Natural killer cell (primary cell): ENCODE measurements around the gene RAG2. TPM values are rescaled to one million over a fixed set of nuclear protein-coding genes. Genes with fewer than 3 reads are reported as not detected.

Source experiments
- ATAC-seq, 3 donors: fragments of 150-1000 bp in 2 of 3; fragments of 200-7000 bp in 1 of 3; cut with Tn5 transposase; 1 replicate in 1 of 3; 2 replicates in 2 of 3; pipeline ENCODE4 v1.10.0; 2021; ENCODE audit warnings: mild to moderate bottlenecking in 2 of 3, moderate library complexity in 2 of 3
- DNase-seq, 2 donors: peaks; one replicate each; pipeline versions ENCODE4 v3.0.0 to v3.0.0-alpha.2; 2013 to 2021; ENCODE audit warnings: mixed read lengths in 1 of 2
- H3K27ac ChIP-seq: one replicate; pipeline ENCODE4 v1.5.1; 2013; ENCODE audit warnings: mild to moderate bottlenecking, low read length
- H3K27me3 ChIP-seq: one replicate; pipeline ENCODE4 v1.6.1; 2013; ENCODE audit warnings: low read length; ENCODE audit not compliant: control insufficient read depth, insufficient read depth
- H3K36me3 ChIP-seq: one replicate; pipeline ENCODE4 v1.6.1; 2013; ENCODE audit warnings: low read length; ENCODE audit not compliant: control insufficient read depth, insufficient read depth
- H3K4me1 ChIP-seq: one replicate; pipeline ENCODE4 v1.6.1; 2013; ENCODE audit warnings: low read length; ENCODE audit not compliant: control insufficient read depth, insufficient read depth
- H3K4me3 ChIP-seq: one replicate; pipeline ENCODE4 v1.5.1; 2013; ENCODE audit warnings: low read length
- H3K9me3 ChIP-seq: one replicate; pipeline ENCODE4 v1.6.1; 2013; ENCODE audit warnings: low read length; ENCODE audit not compliant: control insufficient read depth, insufficient read depth
- H3K27ac Mint-ChIP-seq, 2 donors: one replicate each; pipeline ENCODE4 v1.8.0; 2022; ENCODE audit warnings: mild to moderate bottlenecking in 2 of 2, mixed read lengths in 2 of 2, moderate library complexity in 1 of 2
- H3K27me3 Mint-ChIP-seq, 2 donors: one replicate each; pipeline ENCODE4 v1.8.0; 2022; ENCODE audit warnings: low read depth in 2 of 2, mixed read lengths in 2 of 2
- H3K36me3 Mint-ChIP-seq: one replicate; pipeline ENCODE4 v1.8.0; 2022; ENCODE audit warnings: mixed read lengths
- H3K4me1 Mint-ChIP-seq, 2 donors: one replicate each; pipeline ENCODE4 v1.8.0; 2022; ENCODE audit warnings: mixed read lengths in 2 of 2
- H3K4me3 Mint-ChIP-seq: one replicate; pipeline ENCODE4 v1.8.0; 2022; ENCODE audit warnings: mild to moderate bottlenecking, moderate library complexity, mixed read lengths
- H3K9me3 Mint-ChIP-seq, 2 donors: one replicate each; pipeline ENCODE4 v1.8.0; 2022; ENCODE audit warnings: mixed read lengths in 2 of 2
- CTCF ChIP-seq: fragments of 200-600 bp; IDR thresholded peaks from one replicate; pipeline ENCODE4 v1.8.0; 2022; ENCODE audit warnings: antibody characterized with exemption
- WGBS: methylation state at CpG from one replicate; pipeline ENCODE4 v1.1.7; 2013; ENCODE audit warnings: missing lambda C conversion rate; ENCODE audit not compliant: insufficient coverage; 5-methylcytosine and 5-hydroxymethylcytosine counted together
- intact Hi-C: fragments of 100-400 bp; cut with micrococcal nuclease; formaldehyde crosslinking; loops from one replicate; pipeline ENCODE4 v1.14.2; 2022
- total RNA-seq, 4 donors: library from RNA; stranded (reverse); fragments of 120-200 nt in 1 of 4; gene quantifications; one replicate each; pipeline versions ENCODE4 v1.2.3 to v1.2.4, GENCODE V29; 2013 to 2022

RAG2 gene
- total RNA-seq, 3 donors from 2014 or later (not counting 1 experiment from before 2014, with no cell fraction given): not detected

GRCh38 chr11:36605221-36606216, 7.5 kb upstream of the RAG2 start:
- Mint-ChIP-seq H3K4me1 (no peaks in the 10 kb centered on the region), H3K27ac (no peak overlapping the region), H3K4me3 (no peak overlapping the region), H3K36me3 (no peaks in the 10 kb centered on the region), H3K9me3 (no peaks in the 10 kb centered on the region), H3K27me3 (peaks cover 2 to 11% of the 10 kb centered on the region in 2 donors)
- Histone ChIP-seq H3K27ac (no peak overlapping the region), H3K9me3 (no peaks in the 10 kb centered on the region), H3K27me3 (no peaks in the 10 kb centered on the region), H3K4me3 (no peak overlapping the region), H3K4me1 (no peaks in the 10 kb centered on the region), H3K36me3 (no peaks in the 10 kb centered on the region)
- no peak for TF ChIP-seq CTCF
- 77% methylated on average over 5 of the region's 6 CpGs for WGBS
- intact Hi-C loops: no loop called here
- no peak for DNase-seq
- ATAC-seq: no peak

- Mint-ChIP-seq H3K4me3 (no peak overlapping the region), H3K4me1 (no peaks in the 10 kb centered on the region), H3K36me3 (no peaks in the 10 kb centered on the region), H3K27me3 (peaks cover 0 to 5% of the 10 kb centered on the region in 2 donors), H3K9me3 (no peaks in the 10 kb centered on the region), H3K27ac (no peak overlapping the region)
- DNase-seq (no peak), ATAC-seq (no peak)
- Histone ChIP-seq H3K27me3 (no peaks in the 10 kb centered on the region), H3K4me3 (no peak overlapping the region), H3K27ac (no peak overlapping the region), H3K4me1 (no peaks in the 10 kb centered on the region), H3K36me3 (no peaks in the 10 kb centered on the region), H3K9me3 (no peaks in the 10 kb centered on the region)
- intact Hi-C loops: no loop called here
- no peak for TF ChIP-seq CTCF
Observed at GRCh38 chr11:36602135-36602534, 4.1 kb upstream of the RAG2 start.

GRCh38 chr11:36601155-36601554, 3.1 kb upstream of the RAG2 start:
- no peaks in the 10 kb centered on the region for H3K36me3 ChIP-seq
- 31% methylated on average over 2 of the region's 2 CpGs for WGBS
- H3K27ac ChIP-seq: no peak overlapping the region
- no peak overlapping the region for H3K4me3 ChIP-seq
- Mint-ChIP-seq H3K27me3 (peaks cover 0 to 5% of the 10 kb centered on the region in 2 donors), H3K27ac (no peak overlapping the region), H3K9me3 (no peaks in the 10 kb centered on the region), H3K36me3 (no peaks in the 10 kb centered on the region), H3K4me1 (no peaks in the 10 kb centered on the region), H3K4me3 (no peak overlapping the region)
- H3K27me3 ChIP-seq: no peaks in the 10 kb centered on the region
- H3K4me1 ChIP-seq: no peaks in the 10 kb centered on the region
- H3K9me3 ChIP-seq: no peaks in the 10 kb centered on the region
- TF ChIP-seq CTCF: no peak
- DNase-seq: no peak
- intact Hi-C loops: no loop called here
- no peak for ATAC-seq
